Neuronal stem cell (in vitro differentiated cells): Measurements from ENCODE around the gene KIF16B.

Experiments
- DNase-seq: peaks from one replicate; pipeline ENCODE4 v3.0.0-alpha.2; 2013; ENCODE audit warnings: low spot score
- H2AFZ ChIP-seq: one replicate; pipeline ENCODE4 v1.6.1; 2013; ENCODE audit warnings: mild to moderate bottlenecking, low read length, inconsistent platforms
- H2AK5ac ChIP-seq: 2 replicates; pipeline ENCODE4 v1.6.1; 2013; ENCODE audit warnings: low read depth, mild to moderate bottlenecking, inconsistent platforms, low read length, moderate library complexity, mixed read lengths
- H2BK120ac ChIP-seq: 2 replicates; pipeline ENCODE4 v1.6.1; 2013; ENCODE audit warnings: low read depth, mild to moderate bottlenecking, inconsistent platforms, low read length, moderate library complexity, mixed read lengths
- H2BK12ac ChIP-seq: one replicate; pipeline ENCODE4 v1.6.1; 2013; ENCODE audit warnings: low read length, inconsistent platforms
- H2BK15ac ChIP-seq: 2 replicates; pipeline ENCODE4 v1.6.1; 2013; ENCODE audit warnings: mild to moderate bottlenecking, low read length, inconsistent platforms, mixed read lengths
- H2BK5ac ChIP-seq: one replicate; pipeline ENCODE4 v1.6.1; 2013; ENCODE audit warnings: inconsistent platforms, mild to moderate bottlenecking, low read length, moderate library complexity
- H3K14ac ChIP-seq: one replicate; pipeline ENCODE4 v1.6.1; 2013; ENCODE audit warnings: low read length, inconsistent platforms
- H3K18ac ChIP-seq: 2 replicates; pipeline ENCODE4 v1.6.1; 2013; ENCODE audit warnings: low read length, inconsistent platforms
- H3K23ac ChIP-seq: 2 replicates; pipeline ENCODE4 v1.6.1; 2013; ENCODE audit warnings: low read depth, mild to moderate bottlenecking, mixed read lengths, low read length, inconsistent platforms; ENCODE audit not compliant: poor library complexity
- H3K27ac ChIP-seq: replicated peaks from 3 replicates; pipeline ENCODE4 v1.5.1; 2013; ENCODE audit warnings: low read length, inconsistent platforms
- H3K27me3 ChIP-seq, 3 experiments: 2 replicates each; pipeline ENCODE4 v1.6.1; 2013; ENCODE audit warnings: low read length in 3 of 3, mild to moderate bottlenecking in 2 of 3, inconsistent platforms in 1 of 3, low read depth in 1 of 3, mixed read lengths in 1 of 3, moderate library complexity in 1 of 3; ENCODE audit not compliant: control insufficient read depth in 3 of 3, insufficient read depth in 3 of 3
- H3K36me3 ChIP-seq, 2 donors: replicated peaks in 1 of 2; 2 replicates each; pipeline ENCODE4 v1.6.1; 2013; ENCODE audit warnings: low read length in 2 of 2; ENCODE audit not compliant: control insufficient read depth in 2 of 2, insufficient read depth in 2 of 2
- H3K4ac ChIP-seq: 2 replicates; pipeline ENCODE4 v1.6.1; 2013; ENCODE audit warnings: inconsistent platforms, mild to moderate bottlenecking, low read length, moderate library complexity
- H3K4me1 ChIP-seq, 2 donors: 1 replicate in 1 of 2; 2 replicates in 1 of 2; pipeline ENCODE4 v1.6.1; 2013; ENCODE audit warnings: low read length in 2 of 2, low read depth in 1 of 2; ENCODE audit not compliant: control insufficient read depth in 2 of 2, insufficient read depth in 1 of 2
- H3K4me2 ChIP-seq: one replicate; pipeline ENCODE4 v1.6.1; 2013; ENCODE audit warnings: mild to moderate bottlenecking, low read length, inconsistent platforms; ENCODE audit not compliant: insufficient read depth, poor library complexity, severe bottlenecking
- H3K4me3 ChIP-seq, 2 donors: 2 replicates each; pipeline ENCODE4 v1.5.1; 2013; ENCODE audit warnings: low read length in 2 of 2, mild to moderate bottlenecking in 2 of 2, inconsistent platforms in 1 of 2, moderate library complexity in 1 of 2
- H3K79me1 ChIP-seq: one replicate; pipeline ENCODE4 v1.6.1; 2013; ENCODE audit warnings: low read depth, mild to moderate bottlenecking, inconsistent platforms, low read length, moderate library complexity
- H3K9ac ChIP-seq: one replicate; pipeline ENCODE4 v1.6.1; 2013; ENCODE audit warnings: mild to moderate bottlenecking, low read depth, low read length, inconsistent platforms; ENCODE audit not compliant: poor library complexity
- H3K9me3 ChIP-seq, 2 donors: replicated peaks in 1 of 2; 2 replicates each; pipeline versions ENCODE3 to v1.6.1; 2013; ENCODE audit warnings: low read length in 2 of 2, mild to moderate bottlenecking in 2 of 2, inconsistent platforms in 1 of 2, low read depth in 1 of 2, mixed read lengths in 1 of 2, moderate library complexity in 1 of 2; ENCODE audit not compliant: control insufficient read depth in 2 of 2, insufficient read depth in 1 of 2
- H4K8ac ChIP-seq: one replicate; pipeline ENCODE4 v1.6.1; 2013; ENCODE audit warnings: low read depth, mild to moderate bottlenecking, inconsistent platforms, low read length, moderate library complexity
- H4K91ac ChIP-seq: one replicate; pipeline ENCODE4 v1.6.1; 2013; ENCODE audit warnings: low read length, low read depth, mild to moderate bottlenecking, inconsistent platforms; ENCODE audit not compliant: poor library complexity
- WGBS, 2 donors: extraction: QIAGEN DNeasy Blood & Tissue Kit; methylation state at CpG; one replicate each; pipeline ENCODE4 v1.1.7; 2013; ENCODE audit warnings: missing lambda C conversion rate in 2 of 2, mixed read lengths in 1 of 2; ENCODE audit not compliant: insufficient read length in 2 of 2, insufficient replicate concordance in 1 of 2; ENCODE audit errors: extremely low coverage in 2 of 2; 5-methylcytosine and 5-hydroxymethylcytosine counted together

Gene KIF16B

GRCh38 chr20:16280219-16280618 is 293.0 kb downstream of the KIF16B start:
- H3K9ac ChIP-seq, result no peak overlapping the region
- no peak overlapping the region for H2BK15ac ChIP-seq
- H3K4ac ChIP-seq, result no peak overlapping the region
- WGBS, 2 donors, result no CpG with 5 or more reads among the region's 2 CpGs
- no peaks in the 10 kb centered on the region for H3K27me3 ChIP-seq
- no peak overlapping the region for H2BK120ac ChIP-seq
- no peaks in the 10 kb centered on the region for H3K36me3 ChIP-seq
- H3K4me3 ChIP-seq, result no peak overlapping the region
- no peak overlapping the region for H2AK5ac ChIP-seq
- no peaks in the 10 kb centered on the region for H3K79me1 ChIP-seq
- H3K4me1 ChIP-seq, result peaks cover 0 to 7% of the 10 kb centered on the region in 2 donors
- no peak overlapping the region for H3K27ac ChIP-seq
- no peak overlapping the region for H3K18ac ChIP-seq
- H3K23ac ChIP-seq, result no peak overlapping the region
- DNase-seq, result no peak
- no peak overlapping the region for H2BK5ac ChIP-seq
- H4K8ac ChIP-seq, result no peak overlapping the region
- no peak overlapping the region for H3K4me2 ChIP-seq
- peaks cover 11 to 15% of the 10 kb centered on the region in 2 donors for H3K9me3 ChIP-seq
- H2AFZ ChIP-seq, result no peak overlapping the region
- H3K14ac ChIP-seq, result no peak overlapping the region
- H2BK12ac ChIP-seq, result no peak overlapping the region
- H4K91ac ChIP-seq, result peak overlapping the region; percentile 5

GRCh38 chr20:16279320-16279719 is 293.9 kb downstream of the KIF16B start:
- DNase-seq, result no peak
- no peak overlapping the region for H2AFZ ChIP-seq
- no peak overlapping the region for H4K8ac ChIP-seq
- no peak overlapping the region for H2BK15ac ChIP-seq
- H3K23ac ChIP-seq, result no peak overlapping the region
- no CpG with 5 or more reads among the region's 5 CpGs for WGBS, 2 donors
- H2BK120ac ChIP-seq, result no peak overlapping the region
- no peak overlapping the region for H3K4me3 ChIP-seq
- no peak overlapping the region for H3K14ac ChIP-seq
- no peaks in the 10 kb centered on the region for H3K36me3 ChIP-seq
- no peaks in the 10 kb centered on the region for H3K27me3 ChIP-seq
- no peak overlapping the region for H3K4me2 ChIP-seq
- H4K91ac ChIP-seq, result no peak overlapping the region
- H3K79me1 ChIP-seq, result no peaks in the 10 kb centered on the region
- no peak overlapping the region for H3K9ac ChIP-seq
- H3K18ac ChIP-seq, result no peak overlapping the region
- peaks cover 11 to 13% of the 10 kb centered on the region in 2 donors for H3K9me3 ChIP-seq
- no peak overlapping the region for H3K4ac ChIP-seq
- H3K27ac ChIP-seq, result no peak overlapping the region
- no peak overlapping the region for H2BK12ac ChIP-seq
- H3K4me1 ChIP-seq, result peaks cover 0 to 4% of the 10 kb centered on the region in 2 donors
- H2BK5ac ChIP-seq, result no peak overlapping the region
- no peak overlapping the region for H2AK5ac ChIP-seq

GRCh38 chr20:16273812-16274555 is 299.3 kb downstream of the KIF16B start:
- no CpG with 5 or more reads among the region's 4 CpGs for WGBS, 2 donors
- Histone ChIP-seq H3K4me1 (no peaks in the 10 kb centered on the region), H2AFZ (no peak overlapping the region)

GRCh38 chr20:16272780-16273360 is 300.4 kb downstream of the KIF16B start:
- Histone ChIP-seq H3K36me3 (peaks cover 0 to 2% of the 10 kb centered on the region in 2 donors), H2AFZ (no peak overlapping the region), H3K9me3 (peaks cover 0 to 3% of the 10 kb centered on the region in 2 donors), H3K23ac (no peak overlapping the region), H3K4me2 (no peak overlapping the region), H3K4me1 (no peaks in the 10 kb centered on the region), H3K18ac (peak overlapping the region; percentile 59), H4K91ac (no peak overlapping the region), H2BK12ac (no peak overlapping the region), H4K8ac (no peak overlapping the region), H2BK5ac (no peak overlapping the region), H3K27me3 (no peaks in the 10 kb centered on the region), H2BK120ac (no peak overlapping the region), H3K14ac (no peak overlapping the region), H3K27ac (no peak overlapping the region), H2BK15ac (no peak overlapping the region), H3K4me3 (peak overlapping the region in 1 of 2 donors; percentile 15), H3K9ac (peak overlapping the region; percentile 61), H2AK5ac (no peak overlapping the region), H3K4ac (no peak overlapping the region), H3K79me1 (no peaks in the 10 kb centered on the region)
- WGBS, 2 donors, result no CpG with 5 or more reads among the region's 20 CpGs
- DNase-seq, result no peak

More at GRCh38 chr20:16273812-16274555, 299.3 kb downstream of the KIF16B start:
- Histone ChIP-seq H2BK5ac (no peak overlapping the region), H3K14ac (no peak overlapping the region), H3K4me3 (no peak overlapping the region), H3K9ac (no peak overlapping the region), H3K18ac (no peak overlapping the region), H4K91ac (no peak overlapping the region), H2AK5ac (no peak overlapping the region), H3K36me3 (peaks cover 0 to 2% of the 10 kb centered on the region in 2 donors), H3K4ac (no peak overlapping the region), H3K27ac (no peak overlapping the region), H4K8ac (no peak overlapping the region), H3K9me3 (peaks cover 0 to 3% of the 10 kb centered on the region in 2 donors), H3K23ac (no peak overlapping the region), H2BK120ac (no peak overlapping the region), H2BK12ac (no peak overlapping the region), H3K4me2 (no peak overlapping the region), H3K79me1 (no peaks in the 10 kb centered on the region), H3K27me3 (no peaks in the 10 kb centered on the region), H2BK15ac (no peak overlapping the region)
- no peak for DNase-seq
